Endothelial cell of umbilical vein (primary cell): ENCODE results near the gene ADD1. TPM values are rescaled to one million over a fixed set of nuclear protein-coding genes. Genes with fewer than 3 reads are reported as not detected.

Source experiments
- BruUV-seq: library from RNA; stranded (reverse); fragments of 400-500 nt; replicated peaks from 2 replicates; lab custom pipeline; 2021; lab: Mats Ljungman, UMichigan
- CTCF ChIA-PET: fragments of 300-600, 350-600 bp; sonication (Branson Sonifier 250); formaldehyde crosslinking; loops from one replicate; lab custom pipeline; 2021; ENCODE audit warnings: antibody characterized with exemption, inconsistent platforms; lab: Charles Lee
- POLR2A ChIA-PET: fragments of 300-600, 350-600 bp; sonication (Branson Sonifier 250); formaldehyde crosslinking; loops from one replicate; lab custom pipeline; 2021; ENCODE audit warnings: antibody characterized with exemption, inconsistent platforms; lab: Charles Lee
- DNase-seq: peaks from one replicate; pipeline ENCODE4 v3.0.0-alpha.2; 2011; ENCODE audit warnings: low read depth, low spot score
- FAIRE-seq: peaks from 2 replicates; lab custom pipeline; 2011; peaks lifted over from hg19 to GRCh38; lab: Jason Lieb, UNC
- H2AFZ ChIP-seq: 2 replicates; pipeline ENCODE4 v1.6.0; 2012; ENCODE audit warnings: low read depth, low read length, control low read depth, inconsistent platforms
- H3K27ac ChIP-seq: 2 replicates; pipeline ENCODE4 v1.5.1; 2011; ENCODE audit warnings: low read depth, mild to moderate bottlenecking, control low read depth, low read length, moderate library complexity; ENCODE audit not compliant: insufficient read depth
- H3K27me3 ChIP-seq, 2 experiments: 2 replicates each; pipeline versions ENCODE4 v1.6.0 to v1.6.1; 2011; ENCODE audit warnings: low read length in 2 of 2, mixed read lengths in 1 of 2; ENCODE audit not compliant: control insufficient read depth in 2 of 2, insufficient read depth in 2 of 2
- H3K36me3 ChIP-seq, 2 experiments: 2 replicates in 1 of 2; 3 replicates in 1 of 2; pipeline ENCODE4 v1.5.1; 2011; ENCODE audit warnings: low read length in 2 of 2, mild to moderate bottlenecking in 1 of 2, moderate library complexity in 1 of 2; ENCODE audit not compliant: control insufficient read depth in 2 of 2, insufficient read depth in 2 of 2; ENCODE audit errors: extremely low read depth in 1 of 2
- H3K4me1 ChIP-seq: 3 replicates; pipeline ENCODE4 v1.5.1; 2011; ENCODE audit warnings: mild to moderate bottlenecking, low read length; ENCODE audit not compliant: control insufficient read depth, insufficient read depth; ENCODE audit errors: extremely low read depth
- H3K4me2 ChIP-seq: 2 replicates; pipeline ENCODE4 v1.6.1; 2011; ENCODE audit warnings: low read length, control low read depth, mixed read lengths; ENCODE audit not compliant: insufficient read depth
- H3K4me3 ChIP-seq, 3 experiments: fragments of 200-600 bp in 1 of 3; sonication (generic), shearing (Covaris generic) in 1 of 3; replicated peaks in 1 of 3; 2 replicates each; pipeline ENCODE4 v1.5.1; 2011 to 2016; ENCODE audit warnings: control low read depth in 3 of 3, low read length in 3 of 3, mild to moderate bottlenecking in 2 of 3, inconsistent platforms in 1 of 3, low read depth in 1 of 3, moderate library complexity in 1 of 3; ENCODE audit not compliant: insufficient read depth in 1 of 3
- H3K79me2 ChIP-seq: 2 replicates; pipeline ENCODE4 v1.6.0; 2012; ENCODE audit warnings: low read length, inconsistent platforms; ENCODE audit not compliant: control insufficient read depth, insufficient read depth
- H3K9ac ChIP-seq: replicated peaks from 2 replicates; pipeline ENCODE3; 2011; ENCODE audit warnings: low read length, control low read depth; ENCODE audit not compliant: insufficient read depth; ENCODE audit errors: extremely low read depth
- H3K9me1 ChIP-seq: replicated peaks from 3 replicates; pipeline ENCODE4 v1.6.0; 2011; ENCODE audit warnings: mild to moderate bottlenecking, low read length; ENCODE audit not compliant: control insufficient read depth, insufficient read depth; ENCODE audit errors: extremely low read depth
- H3K9me3 ChIP-seq: replicated peaks from 2 replicates; pipeline ENCODE4 v1.5.1; 2012; ENCODE audit warnings: low read length, inconsistent platforms; ENCODE audit not compliant: control insufficient read depth, insufficient read depth
- H4K20me1 ChIP-seq: replicated peaks from 2 replicates; pipeline ENCODE3; 2011; ENCODE audit warnings: mild to moderate bottlenecking, low read length; ENCODE audit not compliant: control insufficient read depth, insufficient read depth; ENCODE audit errors: extremely low read depth
- CTCF ChIP-seq, 2 donors: IDR thresholded peaks; 1 replicate in 1 of 2; 2 replicates in 1 of 2; pipeline ENCODE4 v1.5.1; 2011; ENCODE audit warnings: low read length in 2 of 2, mild to moderate bottlenecking in 2 of 2, moderate library complexity in 2 of 2, control low read depth in 1 of 2, inconsistent platforms in 1 of 2, low read depth in 1 of 2; ENCODE audit not compliant: insufficient read depth in 1 of 2; ENCODE audit errors: extremely low read depth in 1 of 2
- EZH2 ChIP-seq: IDR thresholded peaks from 2 replicates; pipeline ENCODE4 v1.6.1; 2012; ENCODE audit warnings: borderline replicate concordance, low read depth, mild to moderate bottlenecking, moderate library complexity, low read length, inconsistent platforms; ENCODE audit not compliant: severe bottlenecking
- FOS ChIP-seq: IDR thresholded peaks from 2 replicates; pipeline ENCODE4 v1.6.1; 2011; ENCODE audit warnings: mild to moderate bottlenecking, low read length, moderate library complexity, borderline replicate concordance; ENCODE audit not compliant: insufficient read depth
- GATA2 ChIP-seq: IDR thresholded peaks from 2 replicates; pipeline ENCODE4 v1.7.0; 2011; ENCODE audit warnings: low read depth, mild to moderate bottlenecking, moderate library complexity, mixed read lengths, low read length; ENCODE audit not compliant: insufficient read length, insufficient read depth
- JUN ChIP-seq: IDR thresholded peaks from 2 replicates; pipeline ENCODE4 v1.6.1; 2011; ENCODE audit warnings: borderline replicate concordance, low read depth; ENCODE audit not compliant: insufficient read length, insufficient read depth
- MAX ChIP-seq: IDR thresholded peaks from 2 replicates; pipeline ENCODE4 v1.6.1; 2011; ENCODE audit not compliant: insufficient read depth, insufficient read length
- MYC ChIP-seq: IDR thresholded peaks from one replicate; pipeline ENCODE4 v1.6.1; 2011; ENCODE audit warnings: mild to moderate bottlenecking, low read depth, low read length
- POLR2A ChIP-seq: IDR thresholded peaks from 2 replicates; pipeline ENCODE4 v1.6.1; 2012; ENCODE audit warnings: low read depth, mild to moderate bottlenecking, control low read depth, low read length
- POLR2AphosphoS5 ChIP-seq: IDR thresholded peaks from 2 replicates; pipeline ENCODE4 v1.6.1; 2012; ENCODE audit warnings: low read depth, mild to moderate bottlenecking, control low read depth, low read length, moderate library complexity; ENCODE audit not compliant: insufficient read depth
- dilution Hi-C: fragments of 300-500 bp; cut with MboI; formaldehyde crosslinking; loops from one replicate; pipeline ENCODE4 v1.15.0; 2019; ENCODE audit warnings: low sequenced_read_pairs; ENCODE audit not compliant: extremely low pct_ligation_motif_present
- intact Hi-C: fragments of 100-400 bp; cut with micrococcal nuclease; formaldehyde crosslinking; loops from one replicate; pipeline ENCODE4 v1.10.0; 2022
- polyA plus RNA-seq, 4 experiments: library from polyadenylated mRNA; depleted of rRNA in 3 of 4; stranded (reverse) in 3 of 4; unstranded in 1 of 4; fragments of >200 nt; gene quantifications; 2 replicates each; pipeline versions ENCODE4 v1.2.1 to v1.2.3, GENCODE V29; 2011 to 2012; ENCODE audit warnings: missing spikeins in 1 of 4
- total RNA-seq: library from RNA; stranded (reverse); gene quantifications from 2 replicates; pipeline ENCODE4 v1.2.3, GENCODE V29; 2021

ADD1 gene
- total and polyA plus RNA-seq, 2 donors (not counting 3 experiments of a cell fraction or from before 2014, with no cell fraction given) = 219 to 305 TPM

GRCh38 chr4:2932321-2932950, 88.8 kb downstream of the ADD1 start:
- peak overlapping the region; percentile 53 for H3K4me2 ChIP-seq
- ChIA-PET POLR2A (no interaction called here), CTCF (interaction anchor here (0.6 kb wide), 1 partner anchor 145 kb away, joined by 3 read pairs; no protein-coding TSS in a partner anchor)
- peaks cover 7 to 27% of the 10 kb centered on the region in 2 experiments for H3K36me3 ChIP-seq
- peaks cover 28% of the 10 kb centered on the region for H3K4me1 ChIP-seq
- FAIRE-seq (no peak), DNase-seq (no peak)
- no peak overlapping the region for H3K4me3 ChIP-seq
- dilution Hi-C loops (no loop called here), intact Hi-C loops (loop anchor here (5.0 kb wide), 1 partner anchor 90 kb away; the partner anchor contains the start of gene ADD1)
- no peaks in the 10 kb centered on the region for H3K9me1 ChIP-seq
- no peak overlapping the region for H3K27ac ChIP-seq
- H4K20me1 ChIP-seq = no peaks in the 10 kb centered on the region
- H3K27me3 ChIP-seq = no peaks in the 10 kb centered on the region
- H2AFZ ChIP-seq = no peak overlapping the region
- no peak overlapping the region for H3K9ac ChIP-seq
- TF ChIP-seq JUN (no peak), FOS (no peak), POLR2A (no peak), GATA2 (no peak), CTCF (IDR thresholded peaks at IDR 0.05; ENCODE audit: extremely low read depth in 1 of 2, insufficient read depth in 1 of 2, low read depth in 1 of 2, low read length in 2 of 2) (no peak), MAX (no peak), MYC (no peak), EZH2 (no peak), POLR2AphosphoS5 (no peak)
- no TSS peak for BruUV-seq
- H3K79me2 ChIP-seq = peaks cover 18% of the 10 kb centered on the region
- no peaks in the 10 kb centered on the region for H3K9me3 ChIP-seq
